Activated CD4-positive, alpha-beta T cell treated with anti-CD3 and anti-CD28 coated beads, Interleukin-2, Interleukin-6, amounts not matched to agents 100 ng/mL and 50 ng/mL, durations not matched to agents 16 hours and 8 hours (primary cell): ENCODE results near the gene LRIG3.
"Not testable (repeated sequence)": the region's sequence is repeated elsewhere in the genome, so short reads cannot be mapped to it uniquely, and the experiment has no call there.

ENCODE experiments used
- DNase-seq: peaks from one replicate; pipeline ENCODE4 v3.0.0-alpha.2; 2020

Gene LRIG3

DNA sequence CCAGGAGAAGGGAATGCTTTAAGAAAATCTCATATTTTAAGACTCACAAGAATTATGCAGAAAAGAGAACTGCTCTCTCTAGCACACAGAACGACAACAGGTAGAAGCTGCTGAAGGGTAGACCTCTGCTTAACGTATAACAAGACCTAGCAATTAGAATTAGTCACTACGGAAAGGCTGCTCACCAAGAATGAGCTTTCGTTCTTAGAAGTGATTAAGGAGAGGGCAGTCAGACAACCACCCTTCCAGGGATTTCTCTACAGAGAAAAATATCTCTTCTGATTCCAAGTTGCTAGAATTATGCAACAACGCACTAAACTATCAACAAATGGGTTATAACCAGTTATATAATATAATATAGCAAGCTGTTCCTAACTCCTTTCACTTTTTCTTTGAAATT lies 18.6 kb downstream of the LRIG3 start:
- DNase-seq, result no peak

DNA sequence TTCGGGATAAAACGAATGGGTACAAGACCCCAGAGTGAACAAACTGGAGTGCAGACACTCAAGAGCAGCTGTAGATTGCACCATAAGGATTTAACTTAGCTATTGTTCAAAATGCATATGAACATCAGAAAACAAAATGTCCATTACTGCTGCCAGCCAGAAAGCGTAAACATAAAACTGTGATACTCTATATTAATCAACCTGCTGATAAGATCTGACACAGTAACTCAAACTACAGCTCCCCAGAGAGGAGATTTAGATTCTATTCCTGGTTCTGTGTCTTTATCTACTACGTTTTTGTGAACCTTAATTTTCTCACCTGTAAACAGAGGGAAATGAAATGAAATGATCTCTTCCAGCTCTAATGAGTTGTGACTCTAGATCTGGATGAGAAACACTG lies 22.3 kb downstream of the LRIG3 start:
- no peak for DNase-seq

DNA sequence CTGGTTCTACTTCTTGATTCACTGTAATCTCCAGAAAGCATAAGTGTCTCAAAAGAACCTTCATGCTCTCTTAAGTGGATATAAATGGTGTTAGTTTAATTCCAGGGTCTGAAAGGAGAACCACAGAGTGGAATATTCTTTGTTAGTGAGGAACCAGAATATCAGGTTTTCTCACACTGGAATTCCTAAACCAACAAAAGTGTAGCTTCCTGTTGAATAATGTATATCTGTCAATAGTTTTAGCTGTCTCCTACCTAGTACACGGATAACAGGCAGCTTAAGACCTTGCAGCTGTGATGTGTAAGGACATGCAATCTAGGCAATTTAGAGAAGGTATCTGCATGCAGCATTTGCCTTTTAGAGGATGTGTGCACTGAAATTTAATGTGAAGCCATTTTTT lies 24.0 kb downstream of the LRIG3 start:
- no peak for DNase-seq

DNA sequence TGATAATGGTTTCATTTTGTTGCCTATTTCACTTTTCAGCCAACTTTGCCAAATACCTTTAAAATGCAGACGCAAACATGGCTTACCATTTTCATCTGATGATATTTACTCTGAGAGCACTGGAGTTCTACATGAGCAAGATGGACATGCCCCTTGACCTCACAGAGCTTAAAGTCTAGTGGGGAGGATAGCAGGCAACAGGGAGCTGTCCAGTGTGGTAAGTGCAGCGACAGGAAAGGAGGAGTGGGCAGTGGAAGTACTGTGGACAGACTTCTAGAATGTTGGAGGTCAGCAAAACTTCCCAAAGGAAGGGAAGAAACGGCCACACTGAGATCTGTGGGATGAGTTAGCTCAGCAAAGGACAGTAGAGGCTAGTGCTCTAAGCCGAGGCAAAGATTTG lies 25.3 kb downstream of the LRIG3 start:
- DNase-seq, result no peak

DNA sequence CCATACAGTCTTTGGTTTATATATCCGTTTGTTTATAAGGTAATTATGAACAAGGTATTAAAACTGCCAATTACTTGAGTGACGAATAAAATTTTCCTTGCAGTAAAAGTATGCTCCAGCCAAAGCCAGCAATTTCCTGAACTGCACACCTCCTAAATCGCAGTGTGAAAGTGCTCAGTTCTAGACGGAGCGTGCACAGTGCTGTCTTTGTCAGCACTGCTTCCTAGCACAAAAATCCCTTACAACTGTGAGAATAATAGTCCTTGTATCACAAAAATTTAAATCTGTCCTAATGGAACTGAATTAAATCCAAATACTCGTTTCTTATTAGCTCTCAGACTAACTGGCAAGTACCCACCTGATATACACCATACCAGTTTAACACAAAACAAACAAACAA lies 26.3 kb downstream of the LRIG3 start:
- no peak for DNase-seq

DNA sequence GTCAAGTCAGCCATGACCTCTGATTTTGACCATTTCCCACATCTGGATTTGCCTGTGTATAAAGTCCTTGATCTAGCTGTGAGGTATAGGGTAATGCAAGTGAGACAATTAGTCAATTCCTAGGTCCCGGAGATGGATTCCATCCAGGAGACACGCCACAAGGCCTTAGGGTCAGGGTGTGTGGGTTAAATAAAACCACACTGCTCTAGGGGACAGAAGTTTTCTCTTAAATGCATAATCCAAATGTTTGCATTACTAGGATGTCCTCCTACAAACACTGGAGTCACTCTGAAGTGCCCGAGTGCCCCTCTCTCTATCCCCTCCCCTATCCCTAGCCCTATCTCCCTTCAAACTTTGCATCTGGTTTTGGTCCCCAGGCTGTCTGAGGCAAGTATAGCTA lies 26.8 kb downstream of the LRIG3 start:
- no peak for DNase-seq

DNA sequence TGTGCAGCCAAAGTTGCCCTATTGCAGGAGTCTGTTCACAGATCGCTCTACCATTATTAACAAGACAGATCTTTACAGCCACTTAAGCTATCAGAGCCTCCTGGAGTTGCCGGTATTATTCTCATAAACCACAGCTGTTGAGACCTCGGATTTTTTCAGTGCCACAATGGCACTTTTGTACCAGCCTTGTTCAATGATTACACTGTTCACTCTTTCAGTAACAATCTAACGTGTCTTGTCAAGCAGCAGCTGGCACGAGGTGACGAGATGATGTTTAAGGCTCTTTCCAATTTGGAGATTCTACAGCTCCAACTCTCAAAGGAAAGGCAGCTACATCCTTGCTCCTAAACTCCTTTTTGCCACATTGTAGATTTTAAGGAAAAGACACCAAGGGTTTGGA lies 30.7 kb downstream of the LRIG3 start:
- DNase-seq, result no peak

DNA sequence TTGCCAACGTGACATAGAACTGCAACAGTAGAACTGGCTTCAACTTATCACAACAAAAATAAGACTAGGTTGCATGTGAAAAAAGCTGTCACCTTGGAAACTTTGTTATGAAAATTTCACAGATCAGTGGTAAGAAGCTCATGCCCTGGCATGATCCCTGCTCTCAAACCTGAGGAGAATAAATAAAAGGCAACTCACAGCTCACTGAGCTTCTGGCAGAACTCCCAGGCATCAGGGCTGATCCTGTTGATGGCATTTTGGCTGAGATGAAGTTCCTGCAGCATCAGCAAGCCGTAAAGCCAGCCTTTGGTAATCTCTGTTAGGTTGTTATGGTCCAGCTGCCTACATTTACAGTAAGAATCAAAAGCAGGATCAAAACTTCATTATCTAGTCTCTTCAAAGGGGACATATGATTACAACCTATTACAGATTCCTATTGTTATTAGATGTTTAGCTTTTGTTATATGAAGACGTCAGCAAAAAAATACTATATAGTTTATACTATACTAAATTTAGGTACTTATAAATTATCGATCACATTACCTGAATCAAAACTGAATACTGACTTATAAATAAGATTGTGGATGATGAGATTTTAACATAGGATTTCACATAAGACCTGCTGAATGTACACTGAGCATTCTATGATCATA lies 32.0 kb downstream of the LRIG3 start:
- no peak for DNase-seq

DNA sequence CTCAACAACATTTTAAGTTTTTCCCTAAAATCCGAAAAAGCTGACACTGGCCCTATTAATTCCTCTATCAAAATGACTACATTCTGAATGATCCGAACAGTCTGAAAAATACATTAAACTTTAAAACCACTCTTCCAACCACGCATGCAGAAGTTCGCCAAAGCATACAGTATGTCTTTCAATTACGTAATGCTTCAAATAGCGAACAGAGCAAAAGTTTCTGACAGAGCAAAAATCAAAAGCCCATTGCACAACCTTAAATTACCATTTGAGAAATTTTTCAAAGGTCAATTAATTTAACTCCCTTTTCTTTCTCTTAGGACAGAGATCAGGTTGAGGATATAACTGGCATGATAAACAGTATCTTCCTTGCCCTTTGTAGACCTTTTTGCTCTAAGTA lies 33.2 kb downstream of the LRIG3 start:
- no peak for DNase-seq

DNA sequence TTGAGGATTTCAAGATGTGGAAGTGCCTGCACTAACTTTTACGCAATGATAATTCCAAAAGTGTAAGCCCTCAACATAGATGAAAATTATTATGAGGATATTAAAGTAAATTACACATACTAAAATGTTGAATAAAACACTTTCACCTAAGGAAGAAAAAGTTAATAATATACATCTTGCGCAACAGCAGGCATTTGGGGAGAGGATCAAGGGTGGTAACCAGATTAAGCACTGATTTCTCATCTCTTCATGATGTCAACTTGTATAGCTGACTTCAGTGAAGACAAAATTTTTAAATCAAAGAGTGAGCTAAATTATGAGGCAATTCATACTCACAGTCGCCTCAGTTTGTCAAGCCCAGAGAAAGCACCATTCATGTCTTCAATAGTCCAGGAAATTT lies 33.8 kb downstream of the LRIG3 start:
- DNase-seq, result no peak

DNA sequence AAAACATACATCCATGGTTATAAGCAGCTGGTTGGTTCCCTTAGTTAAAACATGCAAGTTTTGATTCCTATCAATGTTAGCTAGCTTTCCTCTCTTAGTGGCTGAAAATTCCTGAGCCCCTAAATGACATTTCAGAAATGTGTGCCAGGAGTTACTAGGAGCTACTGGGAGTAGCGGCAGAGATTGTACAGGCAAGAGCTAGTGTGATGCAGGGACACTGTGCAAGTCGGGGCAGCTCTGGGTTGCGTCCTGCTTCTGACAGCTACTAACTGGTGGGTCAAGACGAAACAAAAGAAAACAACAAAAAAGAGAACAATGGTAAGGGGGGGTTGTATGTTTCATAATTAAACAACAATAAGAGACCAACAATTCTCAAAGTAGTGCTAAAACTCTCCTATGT lies 35.4 kb downstream of the LRIG3 start:
- DNase-seq, result no peak

DNA sequence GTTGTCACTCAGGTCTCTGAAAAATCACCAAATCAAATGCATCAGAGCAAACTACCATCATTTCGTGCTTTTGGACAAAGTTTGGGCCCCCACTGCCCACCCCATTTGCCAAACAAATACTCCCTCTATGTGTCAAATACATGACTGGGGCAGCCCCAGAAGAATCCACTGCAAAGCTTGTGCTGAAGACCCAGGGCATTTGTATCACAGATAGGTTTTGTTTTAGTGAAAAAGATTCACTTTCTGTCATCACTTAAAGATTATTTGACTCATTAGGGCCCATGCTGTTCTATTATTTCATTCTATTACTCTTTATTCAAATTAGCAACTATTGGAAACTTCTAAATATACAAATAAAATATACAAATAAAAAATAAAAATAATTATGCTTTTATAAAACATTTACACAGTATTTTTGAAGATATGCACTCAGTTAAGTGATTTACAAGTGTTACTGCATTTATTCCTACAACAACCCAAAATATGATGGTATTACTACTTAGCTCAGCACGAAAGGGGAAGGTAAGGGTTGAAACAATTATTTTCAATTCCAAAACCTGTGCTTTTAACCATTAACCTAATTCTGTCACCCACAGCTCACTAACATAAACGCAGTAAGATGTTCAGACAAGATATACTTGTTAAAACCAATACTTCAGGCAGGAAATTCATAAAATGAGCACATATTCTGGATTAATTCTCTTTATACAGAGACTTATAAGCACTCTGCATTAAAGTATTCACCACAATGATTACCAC lies 36.5 kb downstream of the LRIG3 start:
- DNase-seq, result no peak

DNA sequence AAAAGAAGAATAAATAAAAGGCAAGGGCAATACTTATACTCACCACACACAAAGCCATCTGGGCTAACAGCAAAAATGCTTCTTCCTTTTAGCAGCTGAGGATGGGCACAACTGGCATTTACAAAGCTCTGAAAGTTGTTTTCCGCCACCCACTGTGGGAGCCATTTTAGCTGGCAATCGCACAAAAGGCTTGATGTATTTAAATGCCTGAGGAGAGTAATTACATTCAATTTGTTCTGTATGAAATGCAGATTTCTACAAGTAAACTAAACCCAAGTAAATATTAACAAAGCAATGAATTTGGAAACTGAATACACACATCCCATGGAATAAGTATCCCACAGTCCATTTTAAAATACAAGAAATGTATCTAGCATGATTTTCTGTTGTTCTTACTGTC lies 37.5 kb downstream of the LRIG3 start:
- DNase-seq, result no peak

DNA sequence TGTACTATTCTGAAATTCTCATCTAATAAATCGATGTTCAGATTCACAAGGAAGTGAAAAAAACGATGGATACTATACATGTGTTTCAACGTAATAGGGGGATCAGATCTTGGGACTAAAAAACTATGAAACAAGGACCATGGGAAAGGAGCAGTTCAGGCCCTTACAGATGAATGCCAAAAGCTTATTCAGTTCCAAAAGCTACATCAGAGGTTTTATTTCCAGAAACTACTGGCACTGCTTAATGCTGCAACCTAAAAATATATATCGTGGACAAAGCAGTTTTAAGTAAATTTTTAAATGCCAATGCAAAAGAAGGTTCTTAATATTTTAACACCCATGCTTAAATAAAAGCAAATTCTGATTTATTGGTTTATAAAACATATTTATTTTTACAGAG lies 38.5 kb downstream of the LRIG3 start:
- no peak for DNase-seq

DNA sequence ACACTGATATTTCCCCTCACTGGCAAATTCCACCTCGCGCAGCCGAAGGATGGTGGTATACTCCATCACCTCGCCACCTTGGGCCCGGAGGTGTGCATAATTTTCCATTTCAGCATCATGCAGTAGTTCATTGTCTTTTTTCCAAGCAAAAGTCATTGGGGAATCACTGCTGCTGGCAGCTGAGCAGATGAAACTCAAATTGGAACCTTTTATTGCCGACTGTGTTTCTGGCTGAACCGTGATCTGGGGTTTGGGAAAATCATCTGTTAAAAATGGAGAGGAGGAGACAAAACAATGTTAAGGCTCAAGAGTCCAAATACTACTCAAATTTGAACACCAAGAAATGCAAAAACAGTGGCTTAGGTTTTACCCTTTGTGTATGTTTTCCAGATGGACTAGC lies 39.7 kb downstream of the LRIG3 start:
- DNase-seq, result no peak

DNA sequence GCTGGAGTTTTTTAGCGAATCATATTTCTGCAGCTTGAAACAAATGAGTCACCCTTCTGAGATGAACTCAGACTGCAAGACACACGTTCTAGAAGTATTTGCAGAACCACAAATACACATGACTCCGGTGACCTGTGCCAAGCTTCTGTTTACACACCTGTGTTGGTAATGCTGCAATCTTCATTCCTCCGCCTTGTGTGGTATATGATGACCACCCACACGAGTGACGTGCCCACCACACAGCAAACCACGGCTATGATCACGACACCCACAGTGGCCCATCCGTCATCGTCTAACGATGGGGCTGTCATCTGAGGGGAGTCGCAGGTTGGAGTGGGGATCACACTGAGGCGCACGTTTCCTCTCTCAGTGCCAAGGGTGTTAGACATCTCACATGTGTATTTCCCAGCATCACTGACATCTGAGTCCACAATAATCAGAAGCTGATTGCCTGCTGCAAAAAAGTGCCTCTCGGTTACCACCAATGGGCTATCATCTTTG lies 43.0 kb downstream of the LRIG3 start:
- DNase-seq, result no peak

DNA sequence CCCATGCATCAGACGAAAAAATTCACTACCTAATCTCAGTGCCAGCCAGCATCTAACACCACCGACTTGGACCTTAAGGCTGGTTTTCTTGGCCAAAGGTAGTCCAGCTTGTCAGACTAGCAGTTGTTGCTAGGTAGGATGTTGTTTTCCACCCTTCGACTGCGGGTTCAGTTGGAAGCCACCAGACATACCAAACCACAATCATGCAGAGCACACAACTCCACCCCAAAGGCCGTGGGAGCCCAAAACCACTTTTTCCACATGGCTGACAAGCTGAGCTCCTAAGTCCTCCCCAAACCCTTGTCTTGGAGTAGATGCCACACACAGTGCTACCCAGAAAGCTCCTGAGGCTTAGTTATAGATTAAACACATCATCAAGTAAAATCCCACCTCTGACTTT lies 46.8 kb downstream of the LRIG3 start:
- DNase-seq, result no peak

DNA sequence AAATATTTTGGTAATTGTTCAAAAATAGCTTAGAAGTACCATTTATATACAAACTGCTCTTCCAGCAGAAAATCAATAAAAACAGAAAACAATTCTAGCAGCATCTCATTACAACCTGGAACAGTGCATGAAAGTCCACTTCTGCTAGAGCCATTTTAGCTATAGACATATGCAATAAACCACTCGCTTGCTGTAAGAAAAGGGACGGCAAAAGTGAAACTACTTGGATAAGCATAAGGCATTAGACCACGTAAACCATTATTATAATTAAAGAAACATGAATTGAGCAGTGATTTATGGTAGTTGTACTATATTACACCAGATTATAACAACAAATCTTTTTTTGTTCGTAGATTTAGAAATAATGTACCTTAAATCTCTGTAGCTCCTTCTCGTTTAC lies 48.7 kb downstream of the LRIG3 start:
- no peak for DNase-seq

DNA sequence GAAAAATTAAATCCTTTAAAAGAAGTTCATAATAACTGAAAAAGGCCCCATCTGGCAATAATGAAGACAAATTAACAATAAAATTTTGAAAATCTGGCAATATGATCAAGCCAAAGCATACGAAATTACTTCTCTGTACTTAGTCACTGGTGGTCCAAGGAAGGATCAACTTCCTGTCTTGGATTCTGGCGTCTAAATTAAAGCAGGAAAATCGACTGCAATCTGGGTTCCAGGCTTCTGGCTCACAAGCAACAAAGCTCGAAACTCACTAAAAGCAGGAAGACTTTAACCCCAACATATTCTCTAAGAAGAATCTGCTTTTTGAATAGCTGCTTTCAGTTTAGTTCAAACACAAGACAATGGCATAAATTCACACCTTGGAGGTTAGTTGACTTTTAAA lies 49.7 kb downstream of the LRIG3 start:
- DNase-seq, result no peak

DNA sequence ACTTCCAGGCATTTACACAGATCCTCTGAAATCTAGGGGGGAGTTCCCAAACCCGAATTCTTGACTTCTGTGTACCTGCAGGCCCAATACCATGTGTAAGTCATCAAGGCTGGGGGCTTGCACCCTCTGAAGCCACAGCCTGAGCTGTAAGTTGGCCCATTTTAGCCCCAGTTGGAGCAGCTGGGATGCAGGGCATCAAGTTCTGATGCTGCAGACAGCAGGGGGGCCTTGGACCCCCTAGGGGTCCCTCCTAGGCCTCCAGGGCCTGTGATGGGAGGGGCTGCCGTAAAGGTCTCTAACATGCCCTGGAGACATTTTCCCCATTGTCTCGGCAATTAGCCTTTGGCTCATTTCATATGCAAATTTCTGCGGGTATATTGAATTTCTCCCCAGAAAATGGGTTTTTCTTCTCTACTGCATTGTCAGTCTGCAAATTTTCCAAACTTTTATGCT lies 59.5 kb downstream of the LRIG3 start:
- DNase-seq, result no peak

DNA sequence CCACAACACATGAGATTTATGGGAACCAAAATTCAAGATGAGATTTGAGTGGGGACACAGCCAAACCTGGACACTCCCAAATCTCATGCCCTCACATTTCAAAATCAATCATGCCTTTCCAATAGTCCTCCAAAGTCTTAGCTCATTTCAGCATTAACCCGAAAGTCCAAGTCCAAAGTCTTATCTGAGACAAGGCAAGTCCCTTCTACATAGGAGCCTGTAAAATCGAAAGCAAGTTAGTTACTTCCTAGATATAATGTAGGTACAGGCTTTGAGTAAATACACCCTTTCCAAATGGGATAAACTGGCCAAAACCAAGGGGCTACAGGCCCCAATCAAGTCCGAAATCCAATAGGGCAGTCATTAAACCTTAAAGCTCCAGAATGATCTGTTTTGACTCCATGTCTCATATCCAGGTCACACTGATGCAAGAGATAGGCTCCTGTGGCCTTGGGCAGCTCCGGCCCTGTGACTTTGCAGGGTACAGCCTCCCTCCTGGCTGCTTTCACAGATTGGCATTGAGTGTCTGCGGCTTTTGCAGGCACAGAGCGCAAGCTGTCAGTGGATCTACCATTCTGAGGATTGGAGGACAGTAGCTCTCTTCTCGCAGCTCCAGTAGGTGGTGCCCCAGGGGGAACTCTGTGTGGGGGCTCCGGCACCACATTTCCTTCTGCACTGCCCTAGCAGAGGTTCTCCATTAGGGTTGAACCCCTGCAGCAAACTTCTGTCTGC lies 60.1 kb downstream of the LRIG3 start:
- no peak for DNase-seq

DNA sequence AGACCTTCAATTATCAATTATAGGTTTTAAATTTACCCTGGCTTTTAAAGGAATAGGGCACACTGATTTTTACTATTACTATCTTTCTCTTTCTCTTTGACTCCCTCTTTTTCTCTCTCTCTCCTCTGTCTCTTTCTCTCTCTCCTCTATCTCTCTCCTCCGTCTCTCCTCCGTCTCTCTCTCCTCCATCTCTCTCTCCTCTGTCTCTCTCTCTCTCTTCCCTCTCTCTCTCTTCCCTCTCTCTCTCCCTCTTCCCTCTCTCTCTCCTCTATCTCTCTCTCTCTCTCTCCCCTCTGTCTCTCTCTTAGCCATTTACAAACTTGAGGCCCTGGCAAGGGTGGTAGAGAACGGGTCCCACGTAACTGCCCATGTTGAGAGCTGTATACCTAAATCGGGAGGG lies 62.3 kb downstream of the LRIG3 start:
- DNase-seq, result no peak

DNA sequence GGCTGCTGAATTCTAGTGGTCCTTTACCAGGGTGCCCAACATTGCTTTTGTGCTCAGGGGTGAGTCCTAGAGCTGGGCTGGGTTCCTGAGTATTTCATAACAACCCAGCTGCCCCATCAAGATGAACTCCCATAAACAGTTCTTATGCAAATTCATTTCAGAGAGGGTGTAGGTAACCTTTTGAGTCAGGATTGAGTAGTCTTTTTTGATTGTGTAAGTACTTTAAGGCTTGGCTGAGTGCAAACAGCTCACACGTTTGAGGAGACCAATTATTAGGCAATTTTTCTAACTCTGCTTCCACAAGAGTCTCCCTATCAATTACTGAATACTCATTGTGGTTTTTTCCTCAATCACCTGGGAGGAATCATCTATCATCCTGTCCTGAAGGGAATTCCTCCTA lies 63.1 kb downstream of the LRIG3 start:
- not testable (repeated sequence) for DNase-seq

DNA sequence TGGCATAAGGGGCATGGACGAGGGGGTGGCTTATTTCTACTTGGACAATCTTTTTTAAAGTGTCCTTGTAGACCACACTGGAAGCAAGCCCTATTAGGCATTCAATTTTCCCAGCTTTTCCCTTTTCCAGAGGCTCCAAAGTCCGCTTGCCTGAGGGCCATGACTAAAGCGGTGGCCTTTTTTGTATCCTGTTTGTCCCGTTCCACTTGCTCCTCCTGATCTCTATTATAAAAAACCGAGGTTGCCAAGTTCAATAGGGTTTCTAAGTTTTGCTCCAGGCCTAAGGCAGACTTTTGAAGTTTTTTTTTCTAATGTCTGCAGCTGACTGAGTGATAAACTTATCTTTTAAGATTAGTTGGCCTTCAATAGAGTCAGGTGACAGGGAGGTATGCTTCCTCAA lies 64.7 kb downstream of the LRIG3 start:
- DNase-seq, result not testable (repeated sequence)
